WTC11 (cell line): ENCODE data around the gene NUDT3. TPM values are rescaled to one million over a fixed set of nuclear protein-coding genes. Genes with fewer than 3 reads are reported as not detected.

ENCODE experiments used
- ATAC-seq: fragments of 200-7000 bp; cut with Tn5 transposase; 2 replicates; pipeline ENCODE4 v1.10.0; 2021; ENCODE audit warnings: mild to moderate bottlenecking, moderate library complexity
- CTCF ChIA-PET: fragments of 300-600 bp; sonication (Branson Sonifier 250); formaldehyde crosslinking; loops from one replicate; lab custom pipeline; 2021; ENCODE audit warnings: antibody characterized with exemption; lab: Charles Lee
- POLR2A ChIA-PET: fragments of 350-600 bp; sonication (Branson Sonifier 250); formaldehyde crosslinking; loops from one replicate; lab custom pipeline; 2021; ENCODE audit warnings: antibody characterized with exemption; lab: Charles Lee
- DNase-seq: peaks from one replicate; pipeline ENCODE4 v3.0.0; 2021; ENCODE audit warnings: low spot score
- H3K27ac Mint-ChIP-seq: 2 replicates; pipeline ENCODE4 v1.8.0; 2021; ENCODE audit warnings: mixed read lengths
- H3K27me3 Mint-ChIP-seq: 2 replicates; pipeline ENCODE4 v1.8.0; 2021; ENCODE audit warnings: low read depth, mild to moderate bottlenecking, moderate library complexity, mixed read lengths
- H3K36me3 Mint-ChIP-seq: 2 replicates; pipeline ENCODE4 v1.8.0; 2021; ENCODE audit warnings: mixed read lengths
- H3K4me1 Mint-ChIP-seq: 2 replicates; pipeline ENCODE4 v1.8.0; 2022; ENCODE audit warnings: mixed read lengths
- H3K4me3 Mint-ChIP-seq: 2 replicates; pipeline ENCODE4 v1.8.0; 2021; ENCODE audit warnings: mild to moderate bottlenecking, moderate library complexity, mixed read lengths
- H3K9me3 Mint-ChIP-seq: 2 replicates; pipeline ENCODE4 v1.8.0; 2021; ENCODE audit warnings: mixed read lengths
- ATF2 ChIP-seq: sonication (generic); formaldehyde crosslinking; IDR thresholded peaks from 2 replicates; pipeline ENCODE4 v1.8.1; 2022; ENCODE audit warnings: low read depth, missing genetic modification reagents, borderline replicate concordance
- FOXP4 ChIP-seq: sonication (generic); formaldehyde crosslinking; IDR thresholded peaks from 2 replicates; pipeline ENCODE4 v1.8.0; 2022; ENCODE audit warnings: mild to moderate bottlenecking, missing genetic modification reagents
- GRHL2 ChIP-seq: fragments of 250-450 bp; sonication (Bioruptor Pico); IDR thresholded peaks from 2 replicates; pipeline ENCODE4 v1.8.0; 2022; ENCODE audit warnings: mild to moderate bottlenecking, moderate library complexity; ENCODE audit not compliant: insufficient replicate concordance, severe bottlenecking
- JUN ChIP-seq: sonication (generic); formaldehyde crosslinking; IDR thresholded peaks from 2 replicates; pipeline ENCODE4 v1.8.0; 2023; ENCODE audit warnings: mild to moderate bottlenecking, missing genetic modification reagents
- MXD4 ChIP-seq: fragments of 250-450 bp; sonication (Bioruptor Pico); IDR thresholded peaks from 2 replicates; pipeline ENCODE4 v1.8.0; 2021; ENCODE audit warnings: mild to moderate bottlenecking, moderate library complexity, borderline replicate concordance
- NR1H2 ChIP-seq: sonication (generic); formaldehyde crosslinking; IDR thresholded peaks from 2 replicates; pipeline ENCODE4 v1.9.0; 2021; ENCODE audit warnings: mild to moderate bottlenecking, moderate library complexity, missing genetic modification reagents
- OVOL2 ChIP-seq: fragments of 250-450 bp; sonication (Bioruptor Pico); IDR thresholded peaks from 2 replicates; pipeline ENCODE4 v1.9.0; 2021; ENCODE audit warnings: mild to moderate bottlenecking, borderline replicate concordance
- PRDM15 ChIP-seq: sonication (generic); formaldehyde crosslinking; IDR thresholded peaks from 2 replicates; pipeline ENCODE4 v1.8.0; 2022; ENCODE audit warnings: missing genetic modification reagents
- RORB ChIP-seq: fragments of 250-450 bp; sonication (Bioruptor Pico); IDR thresholded peaks from 2 replicates; pipeline ENCODE4 v1.9.0; 2021; ENCODE audit warnings: mild to moderate bottlenecking
- SP1 ChIP-seq: sonication (generic); formaldehyde crosslinking; conservative IDR thresholded peaks from 2 replicates; pipeline ENCODE4 v1.8.1; 2022; ENCODE audit warnings: missing genetic modification reagents
- TEAD1 ChIP-seq: sonication (generic); formaldehyde crosslinking; IDR thresholded peaks from 2 replicates; pipeline ENCODE4 v1.8.0; 2022; ENCODE audit warnings: mild to moderate bottlenecking, missing genetic modification reagents
- TEAD4 ChIP-seq: sonication (generic); formaldehyde crosslinking; IDR thresholded peaks from 2 replicates; pipeline ENCODE4 v1.8.0; 2022; ENCODE audit warnings: mild to moderate bottlenecking, missing genetic modification reagents
- ZNF121 ChIP-seq: sonication (generic); formaldehyde crosslinking; IDR thresholded peaks from 2 replicates; pipeline ENCODE4 v1.8.0; 2023; ENCODE audit warnings: missing genetic modification reagents
- total RNA-seq: library from RNA; stranded (reverse); gene quantifications from 3 replicates; pipeline ENCODE4 v1.2.3, GENCODE V29; 2021
- TF ChIP-seq, protein P1 (sequence below): sonication (generic); formaldehyde crosslinking; IDR thresholded peaks from 2 replicates; pipeline ENCODE4 v1.8.1; 2022; ENCODE audit warnings: missing genetic modification reagents, borderline replicate concordance
- TF ChIP-seq, protein P2 (sequence below): sonication (generic); formaldehyde crosslinking; IDR thresholded peaks from 2 replicates; pipeline ENCODE4 v1.8.1; 2023; ENCODE audit warnings: mild to moderate bottlenecking, missing genetic modification reagents
- TF ChIP-seq, protein P3 (sequence below): sonication (generic); formaldehyde crosslinking; IDR thresholded peaks from 2 replicates; pipeline ENCODE4 v1.8.0; 2022; ENCODE audit warnings: mild to moderate bottlenecking, missing genetic modification reagents
- TF ChIP-seq, protein P4 (sequence below): sonication (generic); formaldehyde crosslinking; IDR thresholded peaks from 2 replicates; pipeline ENCODE4 v1.8.1; 2022; ENCODE audit warnings: mild to moderate bottlenecking, moderate library complexity, missing genetic modification reagents
- TF ChIP-seq, protein P5 (sequence below): sonication (generic); formaldehyde crosslinking; conservative IDR thresholded peaks from 2 replicates; pipeline ENCODE4 v1.8.1; 2023; ENCODE audit warnings: mild to moderate bottlenecking, low read depth, missing genetic modification reagents, moderate library complexity

NUDT3 gene
- total RNA-seq, 1 experiment from 2014 or later = 30.0 TPM

DNA sequence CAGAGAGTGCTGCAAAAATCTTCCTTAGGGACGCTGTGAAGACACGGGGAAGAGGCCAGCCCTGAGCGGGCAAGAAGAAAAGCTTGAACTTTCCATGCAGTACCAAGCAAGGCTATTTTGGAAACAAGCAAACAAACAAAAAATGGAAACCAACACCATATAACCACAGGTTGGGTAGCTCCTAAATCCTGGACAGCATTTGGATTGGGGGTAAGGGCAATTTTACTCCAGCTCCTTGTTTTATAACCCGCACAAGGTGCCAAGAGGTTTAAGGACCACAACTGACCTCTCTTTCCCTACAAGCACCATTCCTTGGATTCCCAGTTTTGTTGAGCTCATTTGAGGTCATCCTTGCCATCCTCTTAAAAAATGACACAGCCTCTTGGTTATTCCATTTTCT is 112.3 kb downstream of the NUDT3 start:
- no peaks in the 10 kb centered on the region for H3K27me3 Mint-ChIP-seq
- ChIA-PET POLR2A (no interaction called here), CTCF (interaction anchor here (2.3 kb wide), 1 partner anchor 31 kb away, joined by 6 read pairs; no protein-coding TSS in a partner anchor)
- no peaks in the 10 kb centered on the region for H3K4me1 Mint-ChIP-seq
- no peak overlapping the region for H3K27ac Mint-ChIP-seq
- no peaks in the 10 kb centered on the region for H3K9me3 Mint-ChIP-seq
- no peak overlapping the region for H3K4me3 Mint-ChIP-seq
- H3K36me3 Mint-ChIP-seq = 0 out of 2 replicates have a peak, but pooled peaks cover 3% of the 10 kb centered on the region
- ATAC-seq = no peak
- no peak for DNase-seq
- peak; percentile 81 for TF ChIP-seq PRDM15 (CRISPR knock-in tag)
- TF ChIP-seq, protein P1, sequence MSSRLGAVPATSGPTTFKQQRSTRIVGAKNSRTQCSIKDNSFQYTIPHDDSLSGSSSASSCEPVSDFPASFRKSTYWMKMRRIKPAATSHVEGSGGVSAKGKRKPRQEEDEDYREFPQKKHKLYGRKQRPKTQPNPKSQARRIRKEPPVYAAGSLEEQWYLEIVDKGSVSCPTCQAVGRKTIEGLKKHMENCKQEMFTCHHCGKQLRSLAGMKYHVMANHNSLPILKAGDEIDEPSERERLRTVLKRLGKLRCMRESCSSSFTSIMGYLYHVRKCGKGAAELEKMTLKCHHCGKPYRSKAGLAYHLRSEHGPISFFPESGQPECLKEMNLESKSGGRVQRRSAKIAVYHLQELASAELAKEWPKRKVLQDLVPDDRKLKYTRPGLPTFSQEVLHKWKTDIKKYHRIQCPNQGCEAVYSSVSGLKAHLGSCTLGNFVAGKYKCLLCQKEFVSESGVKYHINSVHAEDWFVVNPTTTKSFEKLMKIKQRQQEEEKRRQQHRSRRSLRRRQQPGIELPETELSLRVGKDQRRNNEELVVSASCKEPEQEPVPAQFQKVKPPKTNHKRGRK (CRISPR knock-in tag) = no peak

DNA sequence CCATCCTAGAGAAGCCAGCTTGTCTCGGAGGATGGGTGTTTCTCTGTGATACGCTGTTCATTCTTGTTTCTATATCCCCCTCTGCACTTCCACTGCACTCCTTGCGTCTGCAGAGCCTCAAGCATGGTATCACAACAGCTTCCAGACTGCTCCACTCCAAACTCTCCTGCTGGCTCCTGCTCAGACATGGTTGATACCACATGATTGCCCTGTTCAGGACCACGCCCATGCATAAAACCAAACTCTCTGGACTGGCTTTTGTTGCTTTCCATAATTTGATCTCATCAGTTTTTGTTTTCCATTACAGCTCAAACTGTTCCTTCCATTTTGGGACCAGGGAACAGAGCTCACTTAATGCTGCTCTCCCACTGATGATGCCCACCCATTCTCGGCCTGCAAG is 113.6 kb downstream of the NUDT3 start:
- H3K36me3 Mint-ChIP-seq = 0 out of 2 replicates have a peak, but pooled peaks cover 3% of the 10 kb centered on the region
- POLR2A ChIA-PET = no interaction called here

GRCh38 chr6:34277763-34278112 is 114.7 kb downstream of the NUDT3 start:
- no peaks in the 10 kb centered on the region for H3K4me1 Mint-ChIP-seq
- DNase-seq (no peak), ATAC-seq (no peak)
- CTCF ChIA-PET = interaction anchor here (0.5 kb wide), 1 partner anchor 74 kb away, joined by 5 read pairs; no protein-coding TSS in a partner anchor
- no peak overlapping the region for H3K4me3 Mint-ChIP-seq
- POLR2A ChIA-PET = no interaction called here
- no peak overlapping the region; the same call in 1 of the 2 replicates for H3K27ac Mint-ChIP-seq
- no peaks in the 10 kb centered on the region for H3K9me3 Mint-ChIP-seq
- no peaks in the 10 kb centered on the region for H3K27me3 Mint-ChIP-seq
- H3K36me3 Mint-ChIP-seq = 0 out of 2 replicates have a peak, but pooled peaks cover 3% of the 10 kb centered on the region
- TF ChIP-seq, protein P2, sequence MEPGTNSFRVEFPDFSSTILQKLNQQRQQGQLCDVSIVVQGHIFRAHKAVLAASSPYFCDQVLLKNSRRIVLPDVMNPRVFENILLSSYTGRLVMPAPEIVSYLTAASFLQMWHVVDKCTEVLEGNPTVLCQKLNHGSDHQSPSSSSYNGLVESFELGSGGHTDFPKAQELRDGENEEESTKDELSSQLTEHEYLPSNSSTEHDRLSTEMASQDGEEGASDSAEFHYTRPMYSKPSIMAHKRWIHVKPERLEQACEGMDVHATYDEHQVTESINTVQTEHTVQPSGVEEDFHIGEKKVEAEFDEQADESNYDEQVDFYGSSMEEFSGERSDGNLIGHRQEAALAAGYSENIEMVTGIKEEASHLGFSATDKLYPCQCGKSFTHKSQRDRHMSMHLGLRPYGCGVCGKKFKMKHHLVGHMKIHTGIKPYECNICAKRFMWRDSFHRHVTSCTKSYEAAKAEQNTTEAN (CRISPR knock-in tag) = no peak
- TF ChIP-seq RORB (CRISPR knock-in tag) = no peak
- TF ChIP-seq, protein P3, sequence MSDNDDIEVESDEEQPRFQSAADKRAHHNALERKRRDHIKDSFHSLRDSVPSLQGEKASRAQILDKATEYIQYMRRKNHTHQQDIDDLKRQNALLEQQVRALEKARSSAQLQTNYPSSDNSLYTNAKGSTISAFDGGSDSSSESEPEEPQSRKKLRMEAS (CRISPR knock-in tag) = no peak
- no peak for TF ChIP-seq OVOL2 (CRISPR knock-in tag)
- TF ChIP-seq FOXP4 (CRISPR knock-in tag) = no peak
- no peak for TF ChIP-seq SP1 (CRISPR knock-in tag)
- TF ChIP-seq, protein P4, sequence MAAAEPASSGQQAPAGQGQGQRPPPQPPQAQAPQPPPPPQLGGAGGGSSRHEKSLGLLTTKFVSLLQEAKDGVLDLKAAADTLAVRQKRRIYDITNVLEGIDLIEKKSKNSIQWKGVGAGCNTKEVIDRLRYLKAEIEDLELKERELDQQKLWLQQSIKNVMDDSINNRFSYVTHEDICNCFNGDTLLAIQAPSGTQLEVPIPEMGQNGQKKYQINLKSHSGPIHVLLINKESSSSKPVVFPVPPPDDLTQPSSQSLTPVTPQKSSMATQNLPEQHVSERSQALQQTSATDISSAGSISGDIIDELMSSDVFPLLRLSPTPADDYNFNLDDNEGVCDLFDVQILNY = no peak
- TF ChIP-seq MXD4 (CRISPR knock-in tag) = no peak
- TF ChIP-seq ATF2 (CRISPR knock-in tag) = no peak

More for the DNA sequence above, 113.6 kb downstream of the NUDT3 start:
- CTCF ChIA-PET = interaction anchor here (0.6 kb wide), 1 partner anchor 142 kb away, joined by 3 read pairs; no protein-coding TSS in a partner anchor
- H3K27me3 Mint-ChIP-seq = no peaks in the 10 kb centered on the region
- H3K9me3 Mint-ChIP-seq = no peaks in the 10 kb centered on the region
- H3K4me3 Mint-ChIP-seq = no peak overlapping the region
- no peaks in the 10 kb centered on the region for H3K4me1 Mint-ChIP-seq
- H3K27ac Mint-ChIP-seq = no peak overlapping the region
- no peak for TF ChIP-seq JUN (CRISPR knock-in tag)
- TF ChIP-seq NR1H2 (CRISPR knock-in tag) = no peak
- no peak for TF ChIP-seq TEAD4
- no peak for TF ChIP-seq GRHL2 (CRISPR knock-in tag)
- no peak for TF ChIP-seq OVOL2 (CRISPR knock-in tag)
- TF ChIP-seq, protein P5, sequence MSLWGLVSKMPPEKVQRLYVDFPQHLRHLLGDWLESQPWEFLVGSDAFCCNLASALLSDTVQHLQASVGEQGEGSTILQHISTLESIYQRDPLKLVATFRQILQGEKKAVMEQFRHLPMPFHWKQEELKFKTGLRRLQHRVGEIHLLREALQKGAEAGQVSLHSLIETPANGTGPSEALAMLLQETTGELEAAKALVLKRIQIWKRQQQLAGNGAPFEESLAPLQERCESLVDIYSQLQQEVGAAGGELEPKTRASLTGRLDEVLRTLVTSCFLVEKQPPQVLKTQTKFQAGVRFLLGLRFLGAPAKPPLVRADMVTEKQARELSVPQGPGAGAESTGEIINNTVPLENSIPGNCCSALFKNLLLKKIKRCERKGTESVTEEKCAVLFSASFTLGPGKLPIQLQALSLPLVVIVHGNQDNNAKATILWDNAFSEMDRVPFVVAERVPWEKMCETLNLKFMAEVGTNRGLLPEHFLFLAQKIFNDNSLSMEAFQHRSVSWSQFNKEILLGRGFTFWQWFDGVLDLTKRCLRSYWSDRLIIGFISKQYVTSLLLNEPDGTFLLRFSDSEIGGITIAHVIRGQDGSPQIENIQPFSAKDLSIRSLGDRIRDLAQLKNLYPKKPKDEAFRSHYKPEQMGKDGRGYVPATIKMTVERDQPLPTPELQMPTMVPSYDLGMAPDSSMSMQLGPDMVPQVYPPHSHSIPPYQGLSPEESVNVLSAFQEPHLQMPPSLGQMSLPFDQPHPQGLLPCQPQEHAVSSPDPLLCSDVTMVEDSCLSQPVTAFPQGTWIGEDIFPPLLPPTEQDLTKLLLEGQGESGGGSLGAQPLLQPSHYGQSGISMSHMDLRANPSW = no peak
- TF ChIP-seq TEAD1 (CRISPR knock-in tag) = no peak
- TF ChIP-seq ZNF121 = no peak
- ATAC-seq = no peak
- no peak for DNase-seq
